ENCODE results near the gene CHERP.
"Not testable (repeated sequence)": the region's sequence is repeated elsewhere in the genome, so short reads cannot be mapped to it uniquely, and the experiment has no call there.

The CHERP gene

DNA sequence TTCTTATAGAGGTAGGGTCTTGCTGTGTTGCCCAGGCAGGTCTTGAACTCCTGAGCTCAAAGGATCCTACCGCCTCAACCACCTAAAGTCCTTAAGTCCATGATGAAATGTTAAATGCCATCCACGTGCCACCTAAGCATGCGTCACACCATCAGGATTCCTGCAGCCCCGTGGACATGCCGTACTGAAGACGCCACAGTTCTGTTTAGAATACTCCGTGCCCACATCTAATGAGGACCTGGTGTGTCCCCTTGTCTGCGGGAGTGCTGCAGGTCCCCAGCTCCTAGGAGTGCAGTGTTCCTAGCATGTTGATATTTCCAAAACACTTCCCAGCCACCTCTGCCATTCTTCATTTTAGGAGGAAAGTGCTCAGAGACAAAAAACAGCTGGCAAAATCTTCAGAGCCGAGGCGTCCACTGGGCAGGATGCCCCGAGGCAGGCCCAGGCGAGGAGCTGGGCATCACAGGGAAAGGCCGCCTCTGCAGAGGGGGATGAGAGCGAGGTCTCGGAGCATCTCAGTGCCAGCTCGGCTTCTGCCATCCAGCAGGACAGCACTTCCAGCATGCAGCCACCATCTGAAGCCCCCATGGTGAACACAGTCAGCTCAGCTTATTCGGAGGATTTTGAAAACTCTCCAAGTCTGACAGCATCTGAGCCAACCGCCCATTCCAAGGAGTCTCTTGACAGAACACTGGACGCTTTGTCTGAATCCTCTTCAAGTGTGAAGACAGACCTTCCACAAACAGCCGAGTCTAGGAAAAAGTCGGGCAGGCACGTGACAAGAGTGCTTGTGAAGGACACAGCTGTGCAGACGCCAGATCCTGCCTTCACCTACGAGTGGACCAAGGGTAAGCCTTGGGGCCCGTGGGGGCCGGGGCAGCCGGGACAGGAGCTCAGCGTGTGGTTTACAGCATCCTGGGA lies 32.8 kb downstream of the CHERP start:
- CTCF ChIA-PET, result interaction anchor here (1.1 to 1.4 kb wide), 3 partner anchors 11 to 18 kb away, joined by 3 to 5 read pairs (median 4); partner anchors contain the start of gene CALR3
- POLR2A ChIA-PET, result no interaction called here
- no peak overlapping the region for H3K4me3 ChIP-seq (ENCODE audit: low read depth, low read length)
- TF ChIP-seq, protein P1, sequence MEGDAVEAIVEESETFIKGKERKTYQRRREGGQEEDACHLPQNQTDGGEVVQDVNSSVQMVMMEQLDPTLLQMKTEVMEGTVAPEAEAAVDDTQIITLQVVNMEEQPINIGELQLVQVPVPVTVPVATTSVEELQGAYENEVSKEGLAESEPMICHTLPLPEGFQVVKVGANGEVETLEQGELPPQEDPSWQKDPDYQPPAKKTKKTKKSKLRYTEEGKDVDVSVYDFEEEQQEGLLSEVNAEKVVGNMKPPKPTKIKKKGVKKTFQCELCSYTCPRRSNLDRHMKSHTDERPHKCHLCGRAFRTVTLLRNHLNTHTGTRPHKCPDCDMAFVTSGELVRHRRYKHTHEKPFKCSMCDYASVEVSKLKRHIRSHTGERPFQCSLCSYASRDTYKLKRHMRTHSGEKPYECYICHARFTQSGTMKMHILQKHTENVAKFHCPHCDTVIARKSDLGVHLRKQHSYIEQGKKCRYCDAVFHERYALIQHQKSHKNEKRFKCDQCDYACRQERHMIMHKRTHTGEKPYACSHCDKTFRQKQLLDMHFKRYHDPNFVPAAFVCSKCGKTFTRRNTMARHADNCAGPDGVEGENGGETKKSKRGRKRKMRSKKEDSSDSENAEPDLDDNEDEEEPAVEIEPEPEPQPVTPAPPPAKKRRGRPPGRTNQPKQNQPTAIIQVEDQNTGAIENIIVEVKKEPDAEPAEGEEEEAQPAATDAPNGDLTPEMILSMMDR (IDR thresholded peaks at IDR 0.05; ENCODE audit: insufficient read depth, low read length, missing control alignments), result no peak
- no peak for DNase-seq (ENCODE audit: low read depth, low spot score)

DNA sequence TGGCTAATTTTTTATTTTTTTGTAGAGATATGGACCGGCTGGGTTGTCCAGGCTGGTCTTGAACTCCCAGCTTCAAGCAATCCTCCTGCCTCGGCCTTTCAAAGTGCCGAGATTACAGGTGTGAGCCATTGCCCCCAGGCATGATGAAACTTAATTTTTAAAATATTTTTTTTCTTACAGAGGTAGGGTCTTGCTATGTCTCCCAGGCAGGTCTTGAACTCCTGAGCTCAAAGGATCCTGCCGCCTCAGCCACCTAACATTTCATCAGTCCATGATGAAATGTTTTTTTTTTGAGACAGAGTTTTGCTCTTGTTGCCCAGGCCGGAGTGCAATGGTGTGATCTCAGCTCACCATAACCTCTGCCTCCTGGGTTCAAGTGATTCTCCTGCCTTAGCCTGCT lies 33.7 kb downstream of the CHERP start:
- TF ChIP-seq, protein P1 (IDR thresholded peaks at IDR 0.05; ENCODE audit: insufficient read depth, low read length, missing control alignments), result no peak
- DNase-seq (ENCODE audit: low read depth, low spot score), result no peak
- ChIA-PET POLR2A (no interaction called here), CTCF (interaction anchor here (1.4 kb wide), 1 partner anchor 19 kb away, joined by 4 read pairs; no protein-coding TSS in a partner anchor)
- no peak overlapping the region for H3K4me3 ChIP-seq (ENCODE audit: low read depth, low read length)

DNA sequence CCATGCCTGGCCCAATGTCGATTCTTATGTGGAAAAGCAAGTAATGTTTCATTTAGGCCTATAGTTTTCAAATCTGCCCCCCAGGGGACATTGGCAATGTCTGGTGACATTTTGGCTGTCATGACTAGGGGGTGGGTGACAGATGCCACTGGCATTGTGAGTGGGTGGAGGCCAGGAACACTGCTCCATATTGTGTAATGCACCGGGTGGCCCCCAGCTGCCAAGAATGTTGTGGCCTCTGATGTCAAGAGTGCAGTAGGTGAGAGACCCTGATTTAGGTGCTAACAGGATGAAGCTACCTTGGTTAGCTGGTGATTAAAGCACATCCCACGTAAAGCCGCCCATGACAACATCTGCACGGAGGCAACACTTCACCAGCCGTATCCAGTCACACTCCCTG lies 35.3 kb downstream of the CHERP start:
- no peak overlapping the region for H3K4me3 ChIP-seq (ENCODE audit: low read depth, low read length)
- POLR2A ChIA-PET, result no interaction called here
- no peak for DNase-seq (ENCODE audit: low read depth, low spot score)
- CTCF ChIA-PET, result no interaction called here
- TF ChIP-seq, protein P1 (IDR thresholded peaks at IDR 0.05; ENCODE audit: insufficient read depth, low read length, missing control alignments), result no peak

DNA sequence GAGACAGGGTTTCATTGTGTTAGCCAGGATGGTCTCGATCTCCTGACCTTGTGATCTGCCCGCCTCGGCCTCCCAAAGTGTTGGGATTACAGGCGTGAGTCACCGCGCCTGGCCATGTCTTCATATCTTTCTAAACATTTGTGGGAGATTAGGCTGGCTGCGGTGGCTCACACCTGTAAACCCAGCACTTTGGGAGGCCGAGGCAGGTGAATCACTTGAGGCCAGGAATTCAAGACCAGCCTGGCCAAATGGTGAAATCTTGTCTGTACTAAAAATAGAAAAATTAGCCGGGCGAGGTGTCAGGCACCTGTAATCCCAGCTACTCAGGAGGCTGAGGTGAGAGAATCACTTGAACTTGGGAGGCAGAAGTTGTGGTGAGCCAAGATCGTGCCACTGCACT lies 36.1 kb downstream of the CHERP start:
- H3K4me3 ChIP-seq (ENCODE audit: low read depth, low read length); CTCF ChIA-PET; POLR2A ChIA-PET; DNase-seq (ENCODE audit: low read depth, low spot score): not testable (repeated sequence)

DNA sequence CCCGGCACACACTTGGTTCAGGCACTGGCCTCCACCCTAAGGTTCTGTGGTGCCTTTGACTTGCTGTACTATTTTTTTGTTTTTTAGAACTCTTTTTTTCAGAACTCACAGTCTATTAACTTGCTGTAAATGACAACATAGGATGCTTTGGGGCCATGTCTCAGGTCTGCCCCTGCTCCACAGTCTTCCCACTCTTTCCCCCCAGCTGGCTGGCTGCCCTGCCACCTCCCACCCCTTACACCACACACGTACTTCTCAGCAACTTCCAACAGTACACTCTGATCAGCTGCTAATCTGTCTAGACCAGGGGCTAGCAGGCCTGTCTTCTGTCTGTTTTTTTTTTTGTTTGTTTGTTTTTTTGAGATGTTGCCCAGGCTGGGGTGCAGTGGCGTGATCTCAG lies 38.0 kb downstream of the CHERP start:
- ChIA-PET CTCF (no interaction called here), POLR2A (no interaction called here)
- no peak for DNase-seq (ENCODE audit: low read depth, low spot score)
- TF ChIP-seq, protein P1 (IDR thresholded peaks at IDR 0.05; ENCODE audit: insufficient read depth, low read length, missing control alignments), result no peak
- no peak overlapping the region for H3K4me3 ChIP-seq (ENCODE audit: low read depth, low read length)

DNA sequence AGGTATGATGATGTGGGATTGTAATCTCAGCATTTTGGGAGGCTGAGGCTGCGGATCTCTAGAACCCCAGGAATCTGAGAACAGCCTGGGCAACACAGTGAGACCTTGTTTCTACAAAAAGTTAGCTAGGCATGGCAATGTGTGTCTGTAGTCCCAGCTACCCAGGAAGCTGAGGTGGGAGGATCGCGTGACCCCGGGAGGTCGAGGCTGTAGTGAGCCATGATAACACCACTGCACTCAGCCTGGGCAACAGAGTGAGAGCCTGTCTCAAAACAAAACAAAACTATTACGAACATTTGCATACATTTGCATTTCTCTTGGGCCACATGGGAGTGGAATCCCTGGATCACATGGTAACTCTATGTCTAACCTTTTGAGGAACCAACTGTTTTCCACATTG lies 44.4 kb downstream of the CHERP start:
- TF ChIP-seq, protein P1 (IDR thresholded peaks at IDR 0.05; ENCODE audit: insufficient read depth, low read length, missing control alignments), result no peak
- ChIA-PET POLR2A (no interaction called here), CTCF (interaction anchor here (0.9 kb wide), 1 partner anchor 12 kb away, joined by 3 read pairs; no protein-coding TSS in a partner anchor)
- H3K4me3 ChIP-seq (ENCODE audit: low read depth, low read length), result no peak overlapping the region
- DNase-seq (ENCODE audit: low read depth, low spot score), result no peak

Measured in AG04449 (cell line).